GM19240 (cell line): ENCODE data around the gene ZBTB45.
"Not testable (repeated sequence)": the region's sequence is repeated elsewhere in the genome, so short reads cannot be mapped to it uniquely, and the experiment has no call there.

Experiments
- DNase-seq: peaks from one replicate; pipeline ENCODE4 v3.0.0; 2011; ENCODE audit warnings: low spot score; ENCODE audit not compliant: insufficient read length

ZBTB45 gene

DNA sequence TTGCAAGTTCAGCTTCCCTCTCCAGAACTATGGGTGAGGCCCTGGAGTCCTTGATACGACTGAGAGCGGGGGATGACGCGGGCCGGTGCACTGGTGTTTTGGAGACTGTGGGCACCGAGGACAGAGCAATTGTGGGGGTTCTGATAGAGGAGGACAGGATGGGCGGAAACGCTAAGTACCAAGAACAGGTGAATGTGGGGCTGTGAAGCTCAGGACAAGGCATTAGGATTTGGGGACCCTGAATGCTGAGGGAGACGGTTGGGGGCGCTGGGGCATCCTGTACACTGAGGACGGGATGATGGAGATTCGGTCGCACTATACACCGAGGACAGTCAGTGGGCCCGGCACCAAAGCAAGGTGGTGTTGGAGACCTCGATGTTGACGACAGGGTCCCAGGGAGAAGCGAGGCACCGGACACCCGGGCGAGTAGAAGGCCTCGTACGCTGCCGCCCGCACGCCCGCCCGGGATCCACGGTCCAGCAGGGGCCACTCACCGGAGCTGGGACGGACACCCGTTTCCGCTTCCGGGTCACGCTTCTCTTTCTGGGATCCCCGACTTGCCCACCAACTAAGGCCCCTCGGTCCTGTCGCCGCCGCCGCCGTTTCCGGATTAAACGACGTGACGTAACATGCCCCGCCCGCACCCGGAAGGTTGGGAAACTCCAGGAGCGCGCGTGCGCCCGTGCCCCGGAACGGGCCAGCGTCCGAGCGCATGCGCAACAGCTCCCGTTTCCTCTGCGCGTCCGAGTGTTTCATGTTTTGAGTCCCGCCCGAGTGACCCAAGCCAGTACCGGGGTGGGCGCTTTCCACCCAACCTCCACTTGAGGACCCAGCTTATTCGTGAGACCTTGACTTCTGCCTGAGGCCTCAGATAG, 35.1 kb upstream of the ZBTB45 start, which contains the start of gene CHMP2A:
Gene CHMP2A (minus strand): TSS at position 612 of the 875 bp plus-strand sequence. CDS start 893 bp downstream, outside the sequence.
- peak; percentile 93 for DNase-seq

GRCh38 chr19:58553799-58554493, 34.3 kb upstream of the ZBTB45 start:
- DNase-seq: no peak

DNA sequence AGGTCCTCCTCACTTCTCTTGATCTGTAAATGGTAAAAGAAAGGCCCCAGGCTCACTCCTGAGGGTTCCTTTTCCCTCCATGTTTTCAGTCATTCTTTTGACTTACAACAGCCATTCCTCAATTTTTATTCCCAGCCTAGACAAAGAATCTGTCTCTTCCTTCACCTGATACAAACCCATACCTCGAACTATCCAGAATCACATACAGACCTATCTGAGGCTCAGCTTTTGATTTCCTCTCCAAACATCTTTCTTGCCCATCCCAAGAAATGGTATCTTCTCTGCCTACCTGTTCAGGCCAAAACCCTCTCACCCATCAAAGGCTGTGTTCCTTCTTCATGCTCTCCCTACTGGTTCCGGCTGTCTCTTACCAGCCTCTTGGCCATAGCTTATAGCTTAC, 33.0 kb upstream of the ZBTB45 start:
- DNase-seq: no peak

DNA sequence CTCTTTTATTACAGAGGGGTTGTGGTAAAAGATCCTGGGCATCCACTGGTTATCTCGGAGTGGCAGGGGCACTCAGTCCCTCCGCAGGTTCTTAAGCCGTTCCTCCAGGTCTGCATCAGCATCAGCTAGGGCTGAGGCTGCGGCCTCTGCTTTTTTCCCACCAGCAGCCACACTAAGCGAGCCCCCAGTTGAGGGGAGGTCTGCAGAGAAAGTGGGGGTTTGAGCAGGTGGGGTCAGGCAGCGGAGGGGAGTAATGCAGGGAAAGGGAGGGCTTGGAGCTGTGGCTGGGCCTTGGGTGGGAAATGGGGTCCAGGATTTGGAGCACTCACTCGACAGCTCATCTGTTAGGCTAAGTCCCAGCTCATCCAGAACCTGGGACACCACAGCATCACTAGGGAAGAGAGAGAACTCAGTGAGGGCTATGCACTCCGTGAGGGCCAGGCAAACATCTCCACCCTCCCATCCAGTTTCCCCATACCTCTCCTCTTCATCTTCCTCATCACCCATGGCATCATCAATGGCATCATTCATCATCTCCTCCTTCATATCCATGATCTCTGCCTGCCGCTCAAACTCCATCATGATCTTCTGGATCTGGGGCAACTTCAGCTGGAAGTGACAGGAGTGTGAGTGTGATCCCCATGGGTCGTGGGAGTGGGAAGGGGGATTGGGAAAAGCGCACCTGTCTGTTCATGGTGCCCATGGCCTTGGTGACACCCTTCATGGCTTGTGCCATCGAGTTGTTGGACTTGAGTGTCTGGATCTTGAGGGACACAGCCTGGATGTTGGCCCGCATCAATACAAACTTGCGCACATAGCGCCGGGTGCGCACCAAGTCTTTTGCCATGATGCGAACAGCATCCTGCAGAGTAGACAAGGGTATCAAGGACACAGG, 32.2 kb upstream of the ZBTB45 start:
- no peak for DNase-seq

- DNase-seq: no peak
Observed at GRCh38 chr19:58551123-58551497, 31.5 kb upstream of the ZBTB45 start.

DNA sequence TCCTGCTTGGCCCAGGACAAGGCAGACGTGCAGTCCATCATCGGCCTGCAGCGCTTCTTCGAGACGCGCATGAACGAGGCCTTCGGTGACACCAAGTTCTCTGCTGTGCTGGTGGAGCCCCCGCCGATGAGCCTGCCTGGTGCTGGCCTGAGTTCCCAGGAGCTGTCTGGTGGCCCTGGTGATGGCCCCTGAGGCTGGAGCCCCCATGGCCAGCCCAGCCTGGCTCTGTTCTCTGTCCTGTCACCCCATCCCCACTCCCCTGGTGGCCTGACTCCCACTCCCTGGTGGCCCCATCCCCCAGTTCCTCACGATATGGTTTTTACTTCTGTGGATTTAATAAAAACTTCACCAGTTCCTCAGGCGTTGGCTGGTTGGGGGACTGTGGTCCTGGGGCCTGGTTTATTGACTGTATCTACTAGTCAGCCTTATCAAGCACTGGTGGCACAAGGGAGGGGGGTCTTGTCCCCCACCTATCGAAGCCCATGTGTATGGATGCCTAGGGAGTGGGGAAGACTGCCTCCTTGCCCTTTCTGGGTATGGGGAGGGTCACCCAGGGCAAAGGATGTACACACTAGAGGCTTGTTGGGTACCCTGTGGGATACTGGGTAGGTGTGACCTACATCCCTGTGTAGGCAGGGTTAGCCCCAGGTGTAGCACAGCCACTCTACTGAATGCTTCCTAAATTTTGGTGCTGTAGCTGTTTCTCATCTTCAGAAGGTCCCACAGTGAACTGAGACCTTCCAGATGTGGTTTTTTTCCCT, 30.9 kb upstream of the ZBTB45 start:
- no peak for DNase-seq

DNA sequence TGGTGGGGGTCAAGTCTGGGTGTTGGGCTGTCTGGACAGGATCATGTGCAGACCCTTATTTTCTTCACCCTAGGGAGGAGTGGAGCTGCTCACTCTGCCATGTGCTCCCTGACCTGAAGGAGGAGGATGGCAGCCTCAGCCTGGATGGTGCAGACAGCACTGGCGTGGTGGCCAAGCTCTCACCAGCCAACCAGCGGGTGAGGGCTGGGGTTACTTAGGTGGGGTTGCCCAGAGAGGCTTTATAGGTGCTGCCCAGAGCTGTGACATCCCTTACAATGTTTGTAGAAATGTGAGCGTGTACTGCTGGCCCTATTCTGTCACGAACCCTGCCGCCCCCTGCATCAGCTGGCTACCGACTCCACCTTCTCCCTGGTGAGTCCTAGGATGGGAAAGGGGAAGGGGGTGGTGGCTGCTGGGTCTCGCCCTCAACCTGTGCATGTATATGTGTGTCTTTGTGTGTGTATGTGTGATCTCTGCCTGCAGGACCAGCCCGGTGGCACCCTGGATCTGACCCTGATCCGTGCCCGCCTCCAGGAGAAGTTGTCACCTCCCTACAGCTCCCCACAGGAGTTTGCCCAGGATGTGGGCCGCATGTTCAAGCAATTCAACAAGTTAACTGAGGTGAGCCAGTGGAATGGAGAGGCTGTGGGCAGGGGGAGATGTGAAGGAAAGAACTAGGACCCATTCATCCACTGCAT, 30.2 kb upstream of the ZBTB45 start:
- no peak for DNase-seq

GRCh38 chr19:58548859-58549663, 29.5 kb upstream of the ZBTB45 start:
- DNase-seq: no peak

DNA sequence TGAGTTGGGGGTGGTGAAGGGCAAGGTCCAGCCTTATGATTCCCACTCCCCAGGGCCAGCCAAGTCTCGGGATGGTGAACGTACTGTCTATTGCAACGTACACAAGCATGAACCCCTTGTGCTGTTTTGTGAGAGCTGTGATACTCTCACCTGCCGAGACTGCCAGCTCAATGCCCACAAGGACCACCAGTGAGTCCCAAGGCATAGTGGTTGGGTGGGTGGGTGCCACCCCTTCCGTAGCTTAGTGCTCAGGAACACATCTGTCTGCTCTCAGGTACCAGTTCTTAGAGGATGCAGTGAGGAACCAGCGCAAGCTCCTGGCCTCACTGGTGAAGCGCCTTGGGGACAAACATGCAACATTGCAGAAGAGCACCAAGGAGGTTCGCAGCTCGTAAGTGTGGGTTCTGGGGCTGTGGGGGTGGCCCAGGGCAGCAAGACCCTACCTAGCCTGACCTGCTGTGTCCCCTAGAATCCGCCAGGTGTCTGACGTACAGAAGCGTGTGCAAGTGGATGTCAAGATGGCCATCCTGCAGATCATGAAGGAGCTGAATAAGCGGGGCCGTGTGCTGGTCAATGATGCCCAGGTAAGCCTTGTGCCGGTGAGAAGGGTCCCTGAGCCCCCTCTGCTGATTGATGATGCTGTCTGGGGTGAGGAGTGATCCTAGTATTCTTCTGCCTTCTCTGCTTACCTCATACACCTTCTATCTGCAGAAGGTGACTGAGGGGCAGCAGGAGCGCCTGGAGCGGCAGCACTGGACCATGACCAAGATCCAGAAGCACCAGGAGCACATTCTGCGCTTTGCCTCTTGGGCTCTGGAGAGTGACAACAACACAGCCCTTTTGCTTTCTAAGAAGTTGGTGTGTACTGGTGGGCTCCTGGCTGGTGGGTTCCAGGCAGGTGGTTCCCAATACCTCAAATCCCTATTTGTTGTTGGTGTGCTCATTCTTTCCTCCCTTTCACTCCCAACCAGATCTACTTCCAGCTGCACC, 28.0 kb upstream of the ZBTB45 start:
- DNase-seq: no peak

GRCh38 chr19:58546019-58546530, 26.5 kb upstream of the ZBTB45 start:
- DNase-seq: no peak

- no peak for DNase-seq
Observed at GRCh38 chr19:58545286-58546018, 25.8 kb upstream of the ZBTB45 start.

GRCh38 chr19:58544591-58545285, 25.1 kb upstream of the ZBTB45 start:
- DNase-seq: peak; percentile 69

DNA sequence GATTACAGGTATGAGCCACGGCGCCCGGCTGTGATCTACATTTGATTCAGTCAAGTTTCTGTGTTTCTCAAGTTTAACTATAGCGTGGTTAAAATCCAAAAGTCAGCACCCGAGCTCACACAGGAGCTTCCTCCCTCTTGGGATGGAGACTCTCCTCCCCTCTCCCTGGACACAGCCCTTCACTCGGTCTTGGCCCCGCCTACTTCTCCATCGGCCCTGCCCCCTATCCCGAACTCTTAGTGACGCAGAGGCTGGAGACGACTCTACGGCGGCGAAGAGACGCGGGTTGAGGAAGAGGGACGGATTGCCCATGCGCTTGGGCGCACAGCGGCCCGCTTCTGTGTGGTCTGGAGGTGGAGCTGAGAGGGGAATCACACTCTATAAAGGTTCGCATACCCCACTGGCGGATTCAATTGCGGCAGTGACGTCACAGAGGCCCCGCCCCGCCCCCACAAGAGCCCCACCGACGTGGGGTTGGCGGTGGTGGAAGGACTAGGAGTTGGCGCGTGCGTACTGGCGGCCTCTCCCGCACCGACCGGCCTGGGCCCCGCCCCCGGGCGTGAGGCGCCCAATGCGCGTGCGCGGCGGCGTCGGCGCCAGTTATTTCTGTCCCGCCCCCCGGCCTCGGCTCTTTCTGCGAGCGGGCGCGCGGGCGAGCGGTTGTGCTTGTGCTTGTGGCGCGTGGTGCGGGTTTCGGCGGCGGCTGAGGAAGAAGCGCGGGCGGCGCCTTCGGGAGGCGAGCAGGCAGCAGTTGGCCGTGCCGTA, 24.4 kb upstream of the ZBTB45 start, which contains the start of gene TRIM28:
Gene TRIM28 (plus strand): TSS at position 239 of the 765 bp plus-strand sequence. CDS start 694 bp downstream, outside the sequence.
- peak; percentile 98 for DNase-seq

- not testable (repeated sequence) for DNase-seq
Observed at GRCh38 chr19:58542641-58543372, 23.2 kb upstream of the ZBTB45 start.

DNA sequence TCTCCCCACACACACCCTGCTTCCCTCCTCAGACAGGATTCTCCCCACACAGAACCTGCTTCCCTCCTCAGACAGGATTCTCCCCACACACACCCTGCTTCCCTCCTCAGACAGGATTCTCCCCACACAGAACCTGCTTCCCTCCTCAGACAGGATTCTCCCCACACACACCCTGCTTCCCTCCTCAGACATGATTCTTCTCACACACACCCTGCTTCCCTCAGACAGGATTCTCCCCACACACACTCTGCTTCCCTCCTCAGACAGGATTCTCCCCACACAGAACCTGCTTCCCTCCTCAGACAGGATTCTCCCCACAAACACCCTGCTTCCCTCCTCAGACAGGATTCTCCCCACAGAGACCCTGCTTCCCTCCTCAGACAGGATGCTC, 19.6 kb upstream of the ZBTB45 start:
- not testable (repeated sequence) for DNase-seq
